GM19351 (cell line): ENCODE data around the gene INTS7.
"Not testable (repeated sequence)": the region's sequence is repeated elsewhere in the genome, so short reads cannot be mapped to it uniquely, and the experiment has no call there.

Experiments
- ATAC-seq: cut with Tn5 transposase; IDR thresholded peaks from one replicate; pipeline ENCODE4 v1.9.1; 2021; ENCODE audit warnings: mild to moderate bottlenecking, moderate library complexity; ENCODE audit not compliant: unreplicated experiment

INTS7 gene

DNA sequence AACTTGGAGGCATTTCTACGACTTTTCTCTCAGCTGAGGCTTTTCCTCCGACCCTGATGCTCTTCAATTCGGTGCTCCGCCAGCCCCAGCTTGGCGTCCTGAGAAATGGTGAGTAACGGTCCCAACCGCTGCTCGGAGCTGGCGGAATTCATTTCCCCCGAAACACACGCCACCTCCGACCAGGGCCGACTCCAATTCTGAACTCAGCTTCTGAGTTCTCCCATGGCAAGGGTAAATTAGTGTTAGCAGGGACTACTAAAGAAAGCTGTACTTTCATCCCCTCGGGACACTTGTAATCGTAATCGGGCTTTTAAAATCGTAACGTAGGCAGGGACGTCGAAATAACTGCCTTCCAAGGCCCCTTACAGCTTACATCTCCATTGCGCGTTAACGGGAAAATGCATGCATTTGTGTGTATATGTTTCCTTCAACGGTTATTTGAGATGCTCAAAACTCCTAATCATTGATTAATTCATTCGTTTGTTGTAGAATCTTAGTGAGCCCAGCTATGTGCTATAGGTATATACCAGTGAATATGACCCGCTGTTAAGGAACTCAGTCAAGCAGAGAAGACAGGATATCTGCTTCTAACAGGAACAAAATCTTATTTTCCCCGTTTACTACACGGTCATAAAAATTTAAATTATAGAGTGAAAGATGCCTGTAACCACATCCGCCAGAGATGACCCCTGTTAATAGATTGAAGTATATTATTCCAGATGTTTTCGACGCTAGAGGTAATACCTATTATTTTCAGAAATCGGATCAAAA is 663 bp upstream of the INTS7 start:
- peak; percentile 5 for ATAC-seq

- peak; percentile 4 for ATAC-seq
These were observed 738 bp downstream of the INTS7 start for GRCh38 chr1:212034516-212035122.

GRCh38 chr1:212030936-212031528 is 4.3 kb downstream of the INTS7 start:
- no peak for ATAC-seq

GRCh38 chr1:212027727-212028126 is 7.6 kb downstream of the INTS7 start:
- not testable (repeated sequence) for ATAC-seq

DNA sequence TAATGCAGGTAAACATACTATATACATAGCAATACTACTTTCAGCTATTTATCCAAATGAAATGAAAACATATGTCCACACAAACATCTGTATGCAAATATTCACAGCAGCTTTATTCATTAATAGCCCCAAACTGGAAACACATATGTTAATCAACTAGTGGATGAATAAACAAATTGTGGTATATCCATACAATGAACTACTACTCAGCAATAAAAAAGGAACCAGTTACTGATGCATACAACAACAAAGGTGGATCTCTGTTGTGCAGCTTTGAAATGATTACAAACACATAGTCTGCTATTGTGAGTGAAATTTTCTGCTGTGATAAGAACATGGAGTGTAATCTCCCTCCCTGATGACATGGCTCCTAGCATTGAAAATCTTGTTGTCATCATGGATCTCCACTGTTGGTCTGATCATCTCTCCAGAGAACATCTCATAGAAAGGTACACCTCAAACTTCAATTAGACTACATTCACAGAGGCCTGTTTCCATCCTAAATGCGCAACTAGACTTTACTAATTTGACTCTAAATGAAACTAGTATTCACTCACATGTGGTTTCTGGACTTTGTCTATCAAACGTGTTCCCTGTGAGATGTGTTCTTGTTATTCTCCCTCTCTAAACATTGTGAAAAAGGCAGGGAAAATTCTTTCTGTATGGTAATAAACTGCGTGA is 10.7 kb downstream of the INTS7 start:
- ATAC-seq, result no peak

- ATAC-seq, result not testable (repeated sequence)
These were observed 12.4 kb downstream of the INTS7 start for GRCh38 chr1:212022908-212023307.

- no peak for ATAC-seq
These were observed 13.8 kb downstream of the INTS7 start for GRCh38 chr1:212021563-212021962.

- no peak for ATAC-seq
These were observed 14.4 kb downstream of the INTS7 start for GRCh38 chr1:212020975-212021374.

DNA sequence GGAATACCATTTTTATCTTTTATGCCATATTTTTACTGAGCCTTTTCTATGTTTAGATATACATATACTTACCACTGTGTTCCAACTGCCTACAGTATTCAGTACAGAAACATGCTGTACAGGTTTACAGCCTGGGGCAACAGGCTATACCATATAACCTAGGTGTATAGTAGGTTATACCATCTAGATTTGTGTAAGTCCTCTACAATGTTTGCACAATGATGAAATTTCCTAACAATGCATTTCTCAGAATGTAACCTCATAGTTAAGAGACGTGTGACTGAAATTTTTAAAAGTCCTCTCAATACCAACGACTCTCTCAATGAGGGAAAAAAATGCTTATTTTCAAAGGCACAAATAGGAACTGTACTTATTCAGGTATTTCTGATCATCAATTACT is 21.7 kb downstream of the INTS7 start:
- ATAC-seq, result no peak

DNA sequence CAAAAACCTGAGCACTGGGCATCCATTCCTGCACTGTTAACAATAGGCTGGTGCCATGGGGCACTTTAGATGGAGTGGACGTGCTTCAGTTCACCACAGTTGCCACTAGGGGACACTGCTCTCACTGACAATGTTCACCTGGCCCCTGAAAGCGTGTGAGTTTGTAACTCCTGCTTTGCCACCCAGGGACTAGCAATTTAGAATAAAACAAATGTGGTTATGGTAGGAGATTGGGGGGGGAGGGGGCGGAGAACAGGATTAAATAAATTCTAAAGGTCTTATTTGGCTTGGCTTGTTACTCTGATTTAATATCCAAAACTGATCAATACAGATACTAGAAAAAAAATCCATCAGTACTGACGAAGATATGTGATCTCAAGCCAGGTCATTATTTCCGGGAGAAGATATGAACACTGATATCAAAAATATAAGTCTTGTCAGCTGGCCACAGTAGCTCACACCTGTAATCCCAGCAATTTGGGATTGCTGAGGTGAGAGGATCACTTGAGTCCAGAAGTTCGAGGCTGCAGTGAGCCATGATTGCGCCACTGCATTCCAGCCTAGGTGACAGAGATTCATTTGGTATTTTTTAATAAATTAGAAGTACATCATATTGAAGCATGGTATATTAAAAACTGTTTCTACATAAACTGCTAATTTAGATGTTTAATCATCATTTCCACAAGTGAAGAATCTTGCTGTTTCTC is 23.2 kb downstream of the INTS7 start:
- ATAC-seq, result peak; percentile 85

- ATAC-seq, result no peak
These were observed 25.4 kb downstream of the INTS7 start for GRCh38 chr1:212010004-212010403.

DNA sequence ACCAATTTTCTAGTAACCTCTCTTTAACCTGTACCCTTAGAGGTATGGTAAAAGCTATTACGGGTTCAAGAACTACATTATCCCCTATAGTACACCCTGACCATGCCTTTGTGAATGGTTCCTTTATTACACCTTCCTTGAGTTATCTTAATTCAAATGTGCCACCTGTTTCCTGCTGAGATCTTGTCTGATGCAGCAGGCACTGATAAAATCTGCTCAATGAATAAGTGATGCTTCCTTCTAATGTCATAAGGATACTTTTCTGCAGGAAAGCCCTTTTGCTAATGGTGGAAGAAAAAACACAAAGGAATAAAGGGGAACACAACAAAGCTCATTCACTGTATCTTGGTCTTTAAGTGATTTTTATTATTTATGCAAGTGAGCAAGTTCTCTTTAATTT is 25.8 kb downstream of the INTS7 start:
- no peak for ATAC-seq

DNA sequence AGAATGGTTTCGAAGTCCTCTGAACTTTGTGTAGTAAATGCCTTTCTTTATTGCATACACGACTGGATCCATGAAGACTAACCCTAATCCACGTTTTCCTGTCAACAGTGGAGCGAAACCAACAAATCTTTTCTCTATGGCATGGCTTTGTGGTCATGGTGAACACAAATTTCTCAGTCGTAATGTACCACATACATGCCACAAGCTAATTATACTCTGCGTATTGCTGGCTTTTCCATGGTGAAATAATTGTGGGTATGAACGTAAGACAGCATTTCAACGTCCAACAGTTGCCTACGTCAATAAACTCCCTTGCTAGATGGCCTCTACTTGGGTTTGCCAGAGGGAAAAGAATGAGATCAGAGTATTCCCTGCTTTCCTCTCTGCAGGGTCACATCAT is 27.5 kb downstream of the INTS7 start:
- no peak for ATAC-seq

GRCh38 chr1:212007178-212007577 is 28.2 kb downstream of the INTS7 start:
- ATAC-seq, result no peak

DNA sequence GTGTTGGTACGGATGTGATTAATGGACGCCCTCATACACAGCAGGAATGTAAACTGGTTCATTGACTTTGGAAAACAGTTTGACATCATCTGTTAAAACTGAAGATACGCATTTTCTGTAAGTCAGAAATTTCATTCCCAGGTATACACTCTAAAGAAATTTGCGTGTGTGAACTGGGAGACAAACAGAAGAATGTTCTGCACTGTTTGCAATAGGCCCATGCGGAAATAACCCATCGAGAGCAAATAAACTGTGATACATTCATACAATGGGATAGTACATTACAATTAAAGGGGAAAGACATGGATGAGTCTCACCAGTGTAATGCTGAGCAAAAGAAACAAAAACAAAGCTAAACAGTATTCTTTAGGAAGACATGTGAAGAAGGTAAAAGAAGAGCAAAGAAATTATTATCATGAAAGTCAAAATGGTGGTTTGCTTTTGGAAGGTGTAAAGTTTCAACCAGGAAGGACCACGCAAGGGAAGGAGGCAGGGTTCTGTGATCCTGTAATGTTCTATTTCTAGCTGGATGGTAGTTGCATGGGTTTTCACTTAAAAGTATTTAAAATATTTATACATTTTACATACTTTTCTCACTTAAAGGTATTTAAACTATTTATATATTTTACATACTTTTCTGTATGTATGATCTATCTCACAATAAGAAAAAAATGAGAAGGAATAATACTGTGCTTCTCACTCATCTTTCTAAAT is 30.3 kb downstream of the INTS7 start:
- no peak for ATAC-seq

- ATAC-seq, result no peak
These were observed 32.8 kb downstream of the INTS7 start for GRCh38 chr1:212002536-212002935.

DNA sequence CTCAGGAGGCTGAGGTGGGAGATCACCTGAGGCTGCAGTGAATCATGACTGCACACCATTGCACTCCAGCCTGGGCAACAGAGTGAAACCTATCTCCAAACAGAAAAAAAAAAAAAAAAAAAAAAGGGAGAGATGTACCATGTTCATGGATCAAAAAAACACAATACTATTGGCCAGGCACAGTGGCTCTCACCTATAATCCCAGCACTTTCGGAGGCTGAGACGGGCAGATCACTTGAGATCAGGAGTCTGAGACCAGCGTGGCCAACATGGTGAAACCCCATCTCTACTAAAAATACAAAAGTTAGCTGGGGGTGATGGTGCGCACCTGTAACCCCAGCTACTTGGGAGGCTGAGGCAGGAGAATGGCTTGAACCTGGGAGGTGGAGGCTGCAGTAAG is 37.9 kb downstream of the INTS7 start:
- not testable (repeated sequence) for ATAC-seq

DNA sequence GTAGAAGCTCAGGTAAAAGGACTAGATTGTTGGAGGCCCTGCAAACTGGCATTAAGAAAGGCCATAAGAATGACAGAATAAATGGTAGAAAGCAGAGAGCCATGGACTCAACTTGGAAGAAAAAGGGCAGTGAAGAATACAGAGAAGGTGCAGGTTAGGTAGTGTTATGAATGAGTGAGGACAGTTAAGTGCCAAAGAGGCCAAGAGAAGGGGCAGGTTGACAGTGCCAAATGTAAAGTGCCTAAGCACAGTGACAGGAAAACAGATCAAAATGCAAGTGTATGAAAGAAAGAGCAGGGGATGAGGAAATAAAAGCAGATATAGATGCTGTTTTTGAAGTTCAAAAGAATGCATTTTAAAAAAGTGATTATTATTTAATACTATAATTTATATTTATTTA is 43.7 kb downstream of the INTS7 start:
- no peak for ATAC-seq

DNA sequence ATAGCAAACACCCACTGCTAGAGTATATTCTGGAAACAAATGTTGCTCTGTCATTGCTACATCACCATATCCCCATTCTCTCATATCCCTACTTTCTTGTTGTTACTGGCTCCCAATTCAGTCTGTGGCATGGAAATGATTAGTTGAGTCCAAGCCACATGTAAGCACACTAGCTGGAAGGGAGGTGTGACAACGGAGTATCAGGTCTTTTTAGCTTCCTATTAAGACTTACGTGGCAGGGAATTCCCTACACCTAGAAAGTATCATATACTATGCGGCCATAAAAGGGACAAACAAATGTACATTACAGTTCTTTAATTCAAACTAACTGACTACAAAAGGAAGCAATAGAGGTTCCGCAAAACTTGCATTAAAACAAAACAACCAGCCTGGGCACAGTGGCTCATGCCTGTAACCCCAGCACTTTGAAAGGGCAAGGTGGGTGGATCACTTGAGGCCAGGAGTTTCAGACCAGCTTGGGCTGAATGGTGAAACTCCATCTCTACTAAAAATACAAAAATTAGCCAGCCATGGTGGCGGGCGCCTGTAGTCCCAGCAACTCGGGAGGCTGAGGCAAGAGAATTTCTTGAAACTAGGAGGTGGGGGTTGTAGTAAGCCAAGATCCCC is 48.6 kb downstream of the INTS7 start:
- peak; percentile 48 for ATAC-seq
